PFSK-1 (cell line): Measurements from ENCODE around the gene MBD5.

ENCODE experiments used
- FOXP2 ChIP-seq: optimal IDR thresholded peaks from 2 replicates; pipeline ENCODE3; 2011; ENCODE audit warnings: borderline replicate concordance, control low read depth, inconsistent platforms; ENCODE audit not compliant: insufficient read depth; ENCODE audit errors: extremely low read length, extremely low read depth
- POLR2AphosphoS5 ChIP-seq: IDR thresholded peaks from 2 replicates; pipeline ENCODE4 v1.6.1; 2012; ENCODE audit warnings: low read depth, mild to moderate bottlenecking, control low read depth, low read length, moderate library complexity
- REST ChIP-seq, 2 experiments: IDR thresholded peaks; 2 replicates each; pipeline versions ENCODE4 v1.6.1 to v1.8.0; 2011 to 2012; ENCODE audit warnings: low read depth in 2 of 2, low read length in 2 of 2, control low read depth in 1 of 2, inconsistent platforms in 1 of 2, mild to moderate bottlenecking in 1 of 2, moderate library complexity in 1 of 2; ENCODE audit not compliant: insufficient read depth in 1 of 2
- SIN3A ChIP-seq: IDR thresholded peaks from 2 replicates; pipeline ENCODE4 v1.6.1; 2012; ENCODE audit warnings: mild to moderate bottlenecking, low read length, moderate library complexity, borderline replicate concordance; ENCODE audit not compliant: insufficient read depth
- TAF1 ChIP-seq: IDR thresholded peaks from 2 replicates; pipeline ENCODE4 v1.6.1; 2012; ENCODE audit warnings: low read length, control low read depth, borderline replicate concordance; ENCODE audit not compliant: insufficient read depth

DNA sequence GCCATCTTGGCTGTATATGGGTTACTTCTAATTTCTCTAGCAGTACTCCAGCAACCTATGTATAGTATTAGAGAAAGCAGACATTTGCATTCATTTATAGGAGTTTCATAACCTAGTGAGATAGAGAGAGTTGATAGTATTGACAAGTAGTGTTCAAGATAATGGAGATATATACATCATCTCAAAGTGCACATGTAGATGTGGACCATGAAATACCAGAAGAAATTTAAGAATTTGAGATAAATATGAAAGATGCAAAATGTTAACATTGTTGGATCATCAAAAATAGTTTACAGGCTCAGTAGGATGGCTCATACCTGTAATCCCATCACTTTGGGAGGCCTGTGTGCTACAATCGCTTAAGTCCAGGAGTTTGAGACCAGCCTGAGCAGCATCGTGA is 243.0 kb downstream of the MBD5 start:
- no peak for TF ChIP-seq TAF1
- no peak for TF ChIP-seq SIN3A
- TF ChIP-seq POLR2AphosphoS5, result no peak
- TF ChIP-seq REST (IDR thresholded peaks at IDR 0.05; ENCODE audit: insufficient read depth in 1 of 2, low read depth in 2 of 2, low read length in 2 of 2), result no peak
- no peak for TF ChIP-seq FOXP2
